H9 (cell line): ENCODE measurements around the gene TMEM97. TPM values are rescaled to one million over a fixed set of nuclear protein-coding genes. Genes with fewer than 3 reads are reported as not detected.

ENCODE experiments used
- DNase-seq: peaks from one replicate; pipeline ENCODE4 v3.0.0-alpha.2; 2017
- H2AFZ ChIP-seq: one replicate; pipeline ENCODE4 v1.6.1; 2013; ENCODE audit warnings: mild to moderate bottlenecking, low read length, control low read depth, moderate library complexity
- H2AK5ac ChIP-seq: 2 replicates; pipeline ENCODE4 v1.6.1; 2013; ENCODE audit warnings: low read length, control low read depth, mixed read lengths; ENCODE audit not compliant: insufficient read length
- H2BK120ac ChIP-seq: one replicate; pipeline ENCODE4 v1.6.1; 2013; ENCODE audit warnings: low read depth, mild to moderate bottlenecking, low read length, control low read depth, inconsistent platforms; ENCODE audit not compliant: poor library complexity, severe bottlenecking
- H2BK12ac ChIP-seq: 2 replicates; pipeline ENCODE4 v1.6.1; 2013; ENCODE audit warnings: low read length, control low read depth, mixed read lengths, low read depth; ENCODE audit not compliant: insufficient read length
- H2BK15ac ChIP-seq: 2 replicates; pipeline ENCODE4 v1.6.1; 2013; ENCODE audit warnings: low read depth, low read length, control low read depth
- H2BK20ac ChIP-seq: one replicate; pipeline ENCODE4 v1.6.1; 2013; ENCODE audit warnings: low read depth, mild to moderate bottlenecking, low read length, control low read depth, inconsistent platforms; ENCODE audit not compliant: poor library complexity, severe bottlenecking
- H2BK5ac ChIP-seq: 2 replicates; pipeline ENCODE4 v1.6.1; 2013; ENCODE audit warnings: low read length, control low read depth, mixed read lengths; ENCODE audit not compliant: insufficient read length
- H3K14ac ChIP-seq: 2 replicates; pipeline ENCODE4 v1.6.1; 2013; ENCODE audit warnings: low read length, control low read depth; ENCODE audit not compliant: insufficient read depth
- H3K18ac ChIP-seq: 2 replicates; pipeline ENCODE4 v1.6.1; 2013; ENCODE audit warnings: low read depth, mild to moderate bottlenecking, mixed read lengths, low read length, control low read depth; ENCODE audit not compliant: insufficient read length
- H3K23ac ChIP-seq: 2 replicates; pipeline ENCODE4 v1.6.1; 2013; ENCODE audit warnings: low read length, control low read depth, mixed read lengths, low read depth; ENCODE audit not compliant: insufficient read length
- H3K23me2 ChIP-seq: 2 replicates; pipeline ENCODE4 v1.6.1; 2013; ENCODE audit warnings: low read depth, mild to moderate bottlenecking, mixed read lengths, low read length, control low read depth; ENCODE audit not compliant: insufficient read length, poor library complexity, severe bottlenecking
- H3K27ac ChIP-seq: 2 replicates; pipeline ENCODE4 v1.5.1; 2013; ENCODE audit warnings: low read length, control low read depth, mixed read lengths, low read depth; ENCODE audit not compliant: insufficient read length
- H3K27me3 ChIP-seq: 2 replicates; pipeline ENCODE4 v1.6.1; 2013; ENCODE audit warnings: low read length, control low read depth, inconsistent platforms; ENCODE audit not compliant: insufficient read depth
- H3K4ac ChIP-seq: 2 replicates; pipeline ENCODE4 v1.6.1; 2013; ENCODE audit warnings: low read depth, mild to moderate bottlenecking, control low read depth, inconsistent platforms, low read length, moderate library complexity
- H3K4me1 ChIP-seq: 2 replicates; pipeline ENCODE4 v1.6.1; 2013; ENCODE audit warnings: low read length, control low read depth, inconsistent platforms; ENCODE audit not compliant: insufficient read depth
- H3K4me2 ChIP-seq: 2 replicates; pipeline ENCODE4 v1.6.1; 2013; ENCODE audit warnings: low read length, control low read depth, mixed read lengths; ENCODE audit not compliant: insufficient read length, insufficient read depth
- H3K56ac ChIP-seq: 2 replicates; pipeline ENCODE4 v1.6.1; 2013; ENCODE audit warnings: low read depth, mild to moderate bottlenecking, mixed read lengths, low read length, control low read depth; ENCODE audit not compliant: insufficient read length
- H3K79me1 ChIP-seq: 2 replicates; pipeline ENCODE4 v1.6.1; 2013; ENCODE audit warnings: low read depth, mild to moderate bottlenecking, moderate library complexity, low read length, control low read depth, inconsistent platforms; ENCODE audit not compliant: insufficient read depth, poor library complexity, severe bottlenecking
- H3K79me2 ChIP-seq: 2 replicates; pipeline ENCODE4 v1.6.1; 2013; ENCODE audit warnings: low read length, control low read depth, inconsistent platforms; ENCODE audit not compliant: insufficient read depth
- H3K9ac ChIP-seq: 2 replicates; pipeline ENCODE4 v1.6.1; 2013; ENCODE audit warnings: low read length, control low read depth, mixed read lengths; ENCODE audit not compliant: insufficient read length; ENCODE audit errors: extremely low read depth
- H3K9me3 ChIP-seq: one replicate; pipeline ENCODE4 v1.6.1; 2013; ENCODE audit warnings: low read depth, low read length, inconsistent platforms; ENCODE audit not compliant: control insufficient read depth
- H3T11ph ChIP-seq: one replicate; pipeline ENCODE4 v1.6.1; 2013; ENCODE audit warnings: mild to moderate bottlenecking, low read length, control low read depth, inconsistent platforms
- H4K20me1 ChIP-seq: one replicate; pipeline ENCODE4 v1.6.1; 2013; ENCODE audit not compliant: control insufficient read depth, insufficient read length, insufficient read depth
- H4K5ac ChIP-seq: 2 replicates; pipeline ENCODE4 v1.6.1; 2013; ENCODE audit warnings: low read depth, mild to moderate bottlenecking, mixed read lengths, low read length, control low read depth; ENCODE audit not compliant: insufficient read length
- H4K8ac ChIP-seq: replicated peaks from 2 replicates; pipeline ENCODE4 v1.6.1; 2013; ENCODE audit warnings: low read length, control low read depth, mixed read lengths, low read depth; ENCODE audit not compliant: insufficient read length
- H4K91ac ChIP-seq: 2 replicates; pipeline ENCODE4 v1.6.1; 2013; ENCODE audit warnings: low read depth, mild to moderate bottlenecking, moderate library complexity, mixed read lengths, low read length, control low read depth; ENCODE audit not compliant: insufficient read length
- H3K27ac Mint-ChIP-seq, 3 experiments: 2 replicates in 2 of 3; 3 replicates in 1 of 3; pipeline ENCODE4 v1.8.0; 2020 to 2021; ENCODE audit warnings: mixed read lengths in 3 of 3, mild to moderate bottlenecking in 1 of 3, moderate library complexity in 1 of 3
- H3K27me3 Mint-ChIP-seq: 2 replicates; pipeline ENCODE4 v1.8.0; 2021; ENCODE audit warnings: low read depth, mild to moderate bottlenecking, moderate library complexity, mixed read lengths
- H3K36me3 Mint-ChIP-seq, 3 experiments: 2 replicates in 2 of 3; 3 replicates in 1 of 3; pipeline ENCODE4 v1.8.0; 2020 to 2021; ENCODE audit warnings: low read depth in 3 of 3, mixed read lengths in 3 of 3; ENCODE audit not compliant: insufficient read depth in 1 of 3
- H3K4me1 Mint-ChIP-seq, 2 experiments: 2 replicates each; pipeline ENCODE4 v1.8.0; 2020; ENCODE audit warnings: mixed read lengths in 2 of 2
- H3K4me3 Mint-ChIP-seq, 2 experiments: 2 replicates in 1 of 2; 3 replicates in 1 of 2; pipeline ENCODE4 v1.8.0; 2020 to 2021; ENCODE audit warnings: mild to moderate bottlenecking in 2 of 2, mixed read lengths in 2 of 2, moderate library complexity in 1 of 2
- H3K9me3 Mint-ChIP-seq, 2 experiments: 2 replicates in 1 of 2; 3 replicates in 1 of 2; pipeline ENCODE4 v1.8.0; 2020; ENCODE audit warnings: mild to moderate bottlenecking in 2 of 2, mixed read lengths in 2 of 2, moderate library complexity in 1 of 2
- CTCF ChIP-seq: fragments of 200-600 bp; sonication (generic); conservative IDR thresholded peaks from 3 replicates; pipeline ENCODE4 v1.8.0; 2021; ENCODE audit warnings: antibody characterized with exemption, mild to moderate bottlenecking
- WGBS: extraction: QIAGEN DNeasy Blood & Tissue Kit; methylation state at CpG from one replicate; pipeline ENCODE4 v1.1.7; 2013; ENCODE audit warnings: missing lambda C conversion rate, low lambda C conversion rate, mixed read lengths; ENCODE audit not compliant: insufficient read length; ENCODE audit errors: extremely low coverage; 5-methylcytosine and 5-hydroxymethylcytosine counted together
- total RNA-seq: library from RNA; stranded (reverse); gene quantifications from 2 replicates; pipeline ENCODE4 v1.2.1, GENCODE V29; 2021

The TMEM97 gene
- total RNA-seq, 1 experiment from 2014 or later = 116 TPM

- Mint-ChIP-seq H3K36me3 (peaks cover 22 to 79% (median 69%) of the 10 kb centered on the region in 3 experiments; a peak in 6 of 7 replicates), H3K4me3 (no peak overlapping the region), H3K9me3 (no peaks in the 10 kb centered on the region), H3K27ac (0 out of 7 replicates have a peak overlapping the region, but pooled peaks of 1 of the 3 experiments have one; percentile 28), H3K4me1 (peaks cover 16 to 17% of the 10 kb centered on the region in 2 experiments), H3K27me3 (no peaks in the 10 kb centered on the region)
- H2BK5ac ChIP-seq = no peak overlapping the region
- no peaks in the 10 kb centered on the region for H4K20me1 ChIP-seq
- no peak overlapping the region for H3K4me2 ChIP-seq
- no peak for TF ChIP-seq CTCF
- H3K79me1 ChIP-seq = no peaks in the 10 kb centered on the region
- H3K4me1 ChIP-seq = no peaks in the 10 kb centered on the region
- H2AFZ ChIP-seq = no peak overlapping the region
- no peaks in the 10 kb centered on the region for H3K9me3 ChIP-seq
- H3K27me3 ChIP-seq = no peaks in the 10 kb centered on the region
- no peak overlapping the region for H3K18ac ChIP-seq
- no peak overlapping the region for H2BK12ac ChIP-seq
- no peak overlapping the region for H3K56ac ChIP-seq
- no peak for DNase-seq
- H2BK15ac ChIP-seq = no peak overlapping the region
- H3K9ac ChIP-seq = no peak overlapping the region
- H2BK20ac ChIP-seq = no peak overlapping the region
- no peak overlapping the region for H2AK5ac ChIP-seq
- H2BK120ac ChIP-seq = no peak overlapping the region
- no peaks in the 10 kb centered on the region for H3K23me2 ChIP-seq
- H3K79me2 ChIP-seq = no peaks in the 10 kb centered on the region
- WGBS = no CpG with 5 or more reads among the region's 9 CpGs
- H3K23ac ChIP-seq = no peak overlapping the region
- H3K27ac ChIP-seq = no peak overlapping the region
- no peak overlapping the region for H3K4ac ChIP-seq
- H3T11ph ChIP-seq = no peak overlapping the region
- H3K14ac ChIP-seq = no peak overlapping the region
- no peak overlapping the region for H4K91ac ChIP-seq
- H4K5ac ChIP-seq = no peak overlapping the region
- H4K8ac ChIP-seq = no peak overlapping the region
Observed at GRCh38 chr17:28344011-28344410, 25.0 kb downstream of the TMEM97 start.
